Breast epithelium (tissue), 3 donors: ENCODE measurements around the gene GCM1.

ENCODE experiments used
- CTCF ChIP-seq, 3 donors: fragments of 450-650 bp; IDR thresholded peaks; one replicate each; pipeline ENCODE4 v1.5.1; 2016 to 2017; ENCODE audit warnings: antibody characterized with exemption in 3 of 3, mild to moderate bottlenecking in 3 of 3, moderate library complexity in 3 of 3
- POLR2A ChIP-seq: fragments of 450-650 bp; IDR thresholded peaks from one replicate; pipeline ENCODE4 v1.6.1; 2016; ENCODE audit warnings: antibody characterized with exemption, mild to moderate bottlenecking, moderate library complexity
- POLR2AphosphoS5 ChIP-seq, 3 donors: sonication (generic); formaldehyde crosslinking; IDR thresholded peaks; one replicate each; pipeline ENCODE4 v1.6.1; 2017; ENCODE audit warnings: antibody characterized with exemption in 3 of 3

GRCh38 chr6:53139841-53140413 lies 8.7 kb downstream of the GCM1 start:
- TF ChIP-seq CTCF (IDR thresholded peaks at IDR 0.05) (no peak), POLR2A (no peak), POLR2AphosphoS5 (IDR thresholded peaks at IDR 0.05) (no peak)
